ENCODE data around the gene PLEKHA3.

The PLEKHA3 gene

DNA sequence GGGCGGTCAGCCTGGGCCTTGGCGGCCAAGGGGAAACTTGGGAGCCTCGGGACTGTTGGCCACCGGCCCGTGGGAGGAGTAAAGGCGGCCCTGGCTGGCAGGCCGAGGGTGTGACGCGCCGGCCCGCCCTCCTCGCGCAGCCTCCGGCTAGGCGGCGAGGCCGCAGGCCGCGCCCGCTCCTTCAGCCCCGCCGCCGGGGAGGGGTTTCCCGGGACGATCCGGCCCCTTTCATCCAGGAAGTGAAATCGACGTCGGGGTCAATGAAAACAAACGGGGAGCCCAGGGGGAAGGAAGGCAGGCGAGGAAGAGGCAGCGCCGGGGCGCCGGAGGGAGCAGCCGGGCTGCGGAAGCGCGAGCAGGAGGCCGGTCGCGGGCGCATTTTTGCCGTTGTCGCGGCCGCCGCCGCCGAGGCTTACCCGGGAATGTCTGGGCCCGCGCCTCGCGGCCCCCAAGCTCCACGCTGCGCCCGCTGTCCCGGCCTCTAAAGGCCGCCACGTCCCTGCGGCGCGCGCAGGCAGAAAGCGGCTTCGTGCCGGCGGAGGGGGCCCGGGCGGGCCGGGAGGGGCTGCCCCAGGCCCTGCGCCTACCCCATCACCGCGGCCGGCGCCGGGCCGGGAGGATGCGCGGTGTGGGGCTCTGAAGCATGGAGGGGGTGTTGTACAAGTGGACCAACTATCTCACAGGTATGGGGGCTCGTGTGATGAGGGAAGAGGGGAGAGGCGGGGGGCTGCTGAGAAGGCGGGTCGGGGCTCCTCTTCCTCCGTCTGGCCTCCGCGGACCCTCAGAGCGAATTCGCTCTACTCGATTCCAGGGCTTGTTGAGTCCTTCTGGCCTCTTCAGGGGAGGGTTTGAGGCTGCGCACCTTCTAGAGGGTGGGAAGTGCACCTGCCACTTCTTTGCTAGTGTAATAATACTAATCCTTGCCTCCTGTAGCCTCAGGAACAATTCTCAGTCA lies at the start of gene PLEKHA3:
Gene PLEKHA3 (plus strand): TSS at position 231 of the 955 bp plus-strand sequence. CDS start 413 bp downstream, at position 644.
- Mint-ChIP-seq H3K36me3 (ENCODE audit: low read depth) (peaks cover 23% of the 10 kb centered on the region), H3K9me3 (no peaks in the 10 kb centered on the region), H3K27me3 (no peaks in the 10 kb centered on the region), H3K27ac (peak within 1 kb of the TSS; percentile 98), H3K4me1 (ENCODE audit: low read depth) (peaks cover 28% of the 10 kb centered on the region), H3K4me3 (peak within 1 kb of the TSS; percentile 95)
- intact Hi-C loops (cut with micrococcal nuclease), result loop anchor here (1.0 to 5.0 kb wide), 4 partner anchors 29 to 432 kb away; partner anchors contain the start of genes PJVK and PRKRA

DNA sequence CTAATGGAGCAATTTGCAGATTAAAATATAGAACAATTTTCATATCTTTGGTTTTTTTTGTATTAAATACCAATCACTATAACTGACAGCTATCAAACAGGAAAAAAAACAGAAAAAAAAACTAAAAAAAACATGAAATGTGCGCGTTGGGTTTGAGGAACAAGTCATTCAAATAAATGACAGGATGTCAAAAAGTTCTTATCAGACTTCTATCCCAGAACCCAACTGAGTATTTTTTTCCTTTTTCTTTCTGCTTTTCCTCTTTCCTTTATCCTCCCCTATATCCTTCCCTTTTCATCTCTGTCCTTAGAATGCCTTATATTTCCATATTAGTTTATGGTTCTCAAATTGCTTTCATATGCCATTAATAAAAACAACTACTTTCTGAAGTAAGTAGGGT lies 43.6 kb upstream of the PLEKHA3 start:
- intact Hi-C loops (cut with micrococcal nuclease), result no loop called here

DNA sequence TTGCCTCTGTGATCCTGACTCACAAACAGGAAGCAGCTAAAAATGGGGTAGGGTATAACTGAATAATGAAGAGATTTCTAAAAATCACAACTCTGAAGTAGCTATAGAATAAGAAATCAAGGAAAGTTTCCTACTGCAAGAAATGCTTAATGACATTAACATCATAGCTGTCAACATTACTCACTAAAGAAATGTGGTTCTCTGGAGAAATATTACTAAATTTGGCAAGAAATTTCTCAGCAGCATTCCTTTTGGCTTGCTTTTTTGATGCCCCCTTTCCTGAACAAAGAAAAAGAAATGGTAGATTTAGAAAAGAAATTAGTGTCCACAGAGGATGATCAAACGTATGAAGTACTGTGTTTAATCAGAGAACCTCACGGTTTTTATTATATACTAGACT lies 38.8 kb upstream of the PLEKHA3 start:
- no peaks in the 10 kb centered on the region for H3K27me3 Mint-ChIP-seq
- H3K4me1 Mint-ChIP-seq (ENCODE audit: low read depth), result no peaks in the 10 kb centered on the region
- intact Hi-C loops (cut with micrococcal nuclease), result no loop called here
- no peak overlapping the region for H3K4me3 Mint-ChIP-seq
- no peaks in the 10 kb centered on the region for H3K9me3 Mint-ChIP-seq
- no peak overlapping the region for H3K27ac Mint-ChIP-seq
- H3K36me3 Mint-ChIP-seq (ENCODE audit: low read depth), result peaks cover 83% of the 10 kb centered on the region

More for the DNA sequence above, 43.6 kb upstream of the PLEKHA3 start:
- no peak overlapping the region for H3K27ac Mint-ChIP-seq
- no peaks in the 10 kb centered on the region for H3K4me1 Mint-ChIP-seq (ENCODE audit: low read depth)
- no peaks in the 10 kb centered on the region for H3K9me3 Mint-ChIP-seq
- H3K27me3 Mint-ChIP-seq, result no peaks in the 10 kb centered on the region
- no peak overlapping the region for H3K4me3 Mint-ChIP-seq
- H3K36me3 Mint-ChIP-seq (ENCODE audit: low read depth), result peaks cover 87% of the 10 kb centered on the region

DNA sequence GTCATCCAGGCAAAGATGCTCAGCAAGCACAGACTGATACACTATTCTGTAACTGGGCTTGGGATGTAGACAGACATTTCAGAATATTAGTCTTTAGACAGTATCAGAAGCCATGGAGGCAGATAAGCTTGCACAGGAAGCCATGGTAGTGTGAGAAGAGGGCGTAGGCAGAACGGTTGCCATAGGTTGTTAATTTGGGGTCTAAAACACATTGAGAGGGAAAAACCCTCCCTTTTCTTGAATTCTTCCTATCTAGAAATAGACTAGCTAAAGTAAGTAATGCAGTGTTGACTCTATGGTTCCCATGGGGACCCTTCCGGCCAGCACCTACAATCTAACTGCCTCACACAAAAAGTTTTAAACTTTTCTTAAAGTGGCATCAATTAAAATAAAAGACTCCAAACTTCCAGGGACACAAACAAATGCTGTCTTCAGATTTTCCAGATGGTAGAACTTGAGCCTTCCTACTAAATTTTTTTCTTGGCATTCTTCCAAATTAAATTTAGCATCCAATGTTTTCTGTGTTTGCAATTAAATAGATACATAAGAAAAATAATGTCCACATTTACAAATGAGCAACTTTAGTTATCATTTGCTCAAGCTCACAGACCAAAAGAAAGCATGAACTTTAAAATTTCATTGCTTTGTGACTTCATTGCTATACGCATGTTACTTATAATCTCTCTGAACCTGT lies 31.1 kb upstream of the PLEKHA3 start:
- intact Hi-C loops (cut with micrococcal nuclease), result no loop called here
- H3K27ac Mint-ChIP-seq, result no peak overlapping the region
- H3K27me3 Mint-ChIP-seq, result no peaks in the 10 kb centered on the region

DNA sequence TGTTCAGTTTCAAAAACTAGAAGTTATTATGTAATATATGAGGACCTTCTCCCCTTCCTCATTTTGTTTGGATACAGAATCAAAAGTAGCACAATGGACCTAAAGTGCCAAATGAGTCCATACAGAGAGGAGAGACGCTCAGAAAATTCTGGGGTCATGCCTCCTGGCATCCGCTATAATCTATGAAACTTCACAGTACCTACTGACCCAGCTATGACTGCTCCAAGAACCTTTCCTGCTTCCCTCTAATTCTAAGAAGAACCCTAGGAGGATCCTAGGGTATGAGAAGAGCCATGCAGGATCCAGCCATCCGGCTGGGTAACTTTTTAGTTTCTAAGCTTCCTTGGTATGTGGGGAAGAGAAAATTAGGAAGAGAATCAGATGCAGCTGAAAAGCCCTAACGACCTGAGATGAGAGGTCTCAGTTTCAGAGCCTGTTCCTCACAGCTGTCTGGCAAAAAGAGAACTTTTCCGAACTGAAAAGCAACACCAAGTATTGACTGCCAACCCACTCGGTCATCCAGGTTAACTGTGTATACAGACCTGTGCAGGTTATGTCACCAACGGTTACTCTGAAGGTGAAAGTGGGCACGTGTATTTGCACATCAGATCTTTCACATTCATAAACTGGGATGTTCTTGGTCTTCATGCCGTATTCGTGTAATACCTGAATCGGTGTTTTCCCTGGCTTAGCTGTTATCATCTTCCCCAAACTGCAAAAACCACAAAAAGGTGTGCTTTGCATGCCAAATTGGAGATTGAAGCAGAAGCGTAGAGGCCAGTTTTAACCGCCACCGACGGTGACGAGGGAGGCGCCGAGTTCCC lies 30.3 kb upstream of the PLEKHA3 start:
- Mint-ChIP-seq H3K27me3 (peaks cover 3% of the 10 kb centered on the region), H3K9me3 (no peaks in the 10 kb centered on the region), H3K36me3 (ENCODE audit: low read depth) (peaks cover 48% of the 10 kb centered on the region), H3K4me3 (peak overlapping the region; percentile 88), H3K4me1 (ENCODE audit: low read depth) (peaks cover 26% of the 10 kb centered on the region), H3K27ac (peak overlapping the region; percentile 98)
- intact Hi-C loops (cut with micrococcal nuclease), result loop anchor here (1.0 to 2.0 kb wide), 2 partner anchors 36 to 73 kb away; no protein-coding TSS in a partner anchor

More for the DNA sequence above, 31.1 kb upstream of the PLEKHA3 start:
- Mint-ChIP-seq H3K4me1 (ENCODE audit: low read depth) (peaks cover 26% of the 10 kb centered on the region), H3K9me3 (no peaks in the 10 kb centered on the region), H3K36me3 (ENCODE audit: low read depth) (peaks cover 56% of the 10 kb centered on the region), H3K4me3 (no peak overlapping the region)

DNA sequence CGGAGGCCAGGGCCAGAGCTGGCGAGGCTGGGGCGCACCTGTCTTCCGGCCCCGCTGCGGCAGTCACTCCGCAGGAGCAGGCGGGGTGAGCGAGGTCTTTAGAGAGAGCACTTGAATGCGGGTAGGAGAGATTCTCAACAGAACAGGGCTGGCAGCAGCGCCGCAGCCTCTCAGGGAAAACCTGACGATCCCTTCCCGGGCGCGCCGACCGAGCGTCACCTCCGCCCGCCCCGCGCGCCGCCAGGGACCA lies 29.8 kb upstream of the PLEKHA3 start:
- peaks cover 3% of the 10 kb centered on the region for H3K27me3 Mint-ChIP-seq
- H3K9me3 Mint-ChIP-seq, result no peaks in the 10 kb centered on the region
- H3K4me1 Mint-ChIP-seq (ENCODE audit: low read depth), result peaks cover 26% of the 10 kb centered on the region
- H3K36me3 Mint-ChIP-seq (ENCODE audit: low read depth), result peaks cover 43% of the 10 kb centered on the region
- H3K4me3 Mint-ChIP-seq, result peak overlapping the region; percentile 88
- H3K27ac Mint-ChIP-seq, result peak overlapping the region; percentile 98
- intact Hi-C loops (cut with micrococcal nuclease), result loop anchor here (1.0 to 2.0 kb wide), 2 partner anchors 36 to 72 kb away; no protein-coding TSS in a partner anchor

DNA sequence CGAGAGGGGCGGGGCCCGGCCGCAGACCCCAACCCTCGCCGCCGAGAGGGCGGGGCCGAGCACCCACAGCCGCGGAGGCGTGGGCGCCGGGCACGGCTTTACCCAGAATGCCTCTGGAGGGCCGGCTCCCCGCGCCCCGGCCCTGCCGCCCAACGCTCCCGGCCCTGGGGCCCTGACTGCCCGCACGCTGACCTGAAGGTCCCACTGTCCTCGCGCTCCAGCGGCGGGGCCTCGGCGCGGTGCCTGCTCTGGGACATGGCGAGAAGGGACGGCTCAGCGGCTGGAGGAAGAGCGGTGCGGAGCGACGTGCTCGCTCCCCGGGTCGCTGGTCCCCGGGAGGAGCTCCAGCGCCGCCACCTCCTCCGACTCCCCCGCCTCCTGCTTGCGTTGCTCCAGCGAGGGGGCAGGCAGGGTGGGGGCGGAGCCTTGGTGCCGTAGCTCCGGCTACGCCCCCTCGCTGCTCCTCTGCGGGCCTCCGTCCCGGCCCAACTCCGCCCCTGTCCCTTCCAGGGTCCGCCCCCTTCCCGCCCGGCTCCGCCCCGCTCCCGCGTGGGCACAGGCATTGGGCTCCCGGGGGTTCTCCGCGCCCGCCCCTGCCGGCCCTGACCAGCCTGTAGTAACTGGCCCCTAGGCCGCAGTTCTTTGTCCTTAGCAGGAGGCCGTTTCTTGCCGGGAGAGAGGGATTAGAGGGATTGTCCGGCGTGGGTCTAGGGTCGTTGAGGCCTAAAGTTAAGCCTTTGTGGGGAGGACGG lies 29.3 kb upstream of the PLEKHA3 start, which contains the start of the genes PJVK and PRKRA:
Gene PJVK (plus strand): TSS at position 605 of the 752 bp plus-strand sequence. CDS start 2,032 bp downstream, outside the sequence.
Gene PRKRA (minus strand): TSS at position 402 of the 752 bp plus-strand sequence. CDS start 145 bp downstream, at position 257.
- Mint-ChIP-seq H3K4me1 (ENCODE audit: low read depth) (peaks cover 26% of the 10 kb centered on the region), H3K36me3 (ENCODE audit: low read depth) (peaks cover 38% of the 10 kb centered on the region), H3K4me3 (peak within 1 kb of the TSS; percentile 88), H3K27ac (peak within 1 kb of the TSS; percentile 98), H3K9me3 (no peaks in the 10 kb centered on the region), H3K27me3 (peaks cover 3% of the 10 kb centered on the region)
- intact Hi-C loops (cut with micrococcal nuclease), result loop anchor here (1.0 to 2.0 kb wide), 3 partner anchors 29 to 72 kb away; partner anchors contain the start of gene PLEKHA3

DNA sequence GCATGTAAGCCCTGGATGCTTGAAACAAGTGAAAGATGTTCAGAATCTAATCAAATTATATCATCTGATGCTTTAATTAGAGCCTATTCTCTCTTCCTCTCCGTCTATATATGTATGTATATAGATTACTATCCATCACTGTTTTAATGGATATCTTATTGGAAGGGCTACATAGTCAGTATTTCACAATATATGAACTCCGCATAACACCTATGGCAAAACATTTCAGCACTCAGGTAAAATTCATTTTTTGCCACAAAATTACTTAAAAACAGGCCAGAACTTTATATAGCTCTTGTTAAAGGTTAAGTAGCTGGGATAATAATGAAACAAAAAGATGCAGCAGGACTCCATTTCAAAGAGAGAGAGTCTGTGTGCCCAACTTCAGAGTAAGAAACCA lies 27.9 kb upstream of the PLEKHA3 start:
- no peak overlapping the region for H3K27ac Mint-ChIP-seq

DNA sequence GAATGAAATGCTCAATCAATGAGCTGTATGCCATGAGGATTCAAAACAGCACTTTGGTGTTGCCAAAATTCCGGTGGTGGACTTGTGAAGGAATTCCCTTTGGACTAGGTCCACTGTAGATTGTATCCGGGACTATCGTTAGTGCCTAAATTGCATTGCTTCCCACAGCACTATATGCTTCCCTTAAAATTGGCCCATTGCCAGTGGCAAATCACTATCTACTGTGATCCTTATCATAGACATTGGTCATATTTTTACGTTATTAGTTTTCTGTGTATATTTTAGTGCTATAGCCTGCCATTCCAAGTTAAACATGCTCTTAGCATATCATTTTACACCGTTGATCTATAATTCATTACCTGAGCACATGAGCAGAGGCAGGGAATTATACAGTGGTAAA lies 27.4 kb upstream of the PLEKHA3 start:
- intact Hi-C loops (cut with micrococcal nuclease), result no loop called here
- Mint-ChIP-seq H3K36me3 (ENCODE audit: low read depth) (peaks cover 22% of the 10 kb centered on the region), H3K27ac (no peak overlapping the region), H3K4me1 (ENCODE audit: low read depth) (peaks cover 26% of the 10 kb centered on the region), H3K9me3 (no peaks in the 10 kb centered on the region), H3K4me3 (no peak overlapping the region), H3K27me3 (peaks cover 3% of the 10 kb centered on the region)

More for the DNA sequence above, 27.9 kb upstream of the PLEKHA3 start:
- H3K36me3 Mint-ChIP-seq (ENCODE audit: low read depth), result peaks cover 25% of the 10 kb centered on the region
- peaks cover 3% of the 10 kb centered on the region for H3K27me3 Mint-ChIP-seq
- H3K9me3 Mint-ChIP-seq, result no peaks in the 10 kb centered on the region
- intact Hi-C loops (cut with micrococcal nuclease), result no loop called here
- H3K4me3 Mint-ChIP-seq, result no peak overlapping the region
- H3K4me1 Mint-ChIP-seq (ENCODE audit: low read depth), result peaks cover 26% of the 10 kb centered on the region

DNA sequence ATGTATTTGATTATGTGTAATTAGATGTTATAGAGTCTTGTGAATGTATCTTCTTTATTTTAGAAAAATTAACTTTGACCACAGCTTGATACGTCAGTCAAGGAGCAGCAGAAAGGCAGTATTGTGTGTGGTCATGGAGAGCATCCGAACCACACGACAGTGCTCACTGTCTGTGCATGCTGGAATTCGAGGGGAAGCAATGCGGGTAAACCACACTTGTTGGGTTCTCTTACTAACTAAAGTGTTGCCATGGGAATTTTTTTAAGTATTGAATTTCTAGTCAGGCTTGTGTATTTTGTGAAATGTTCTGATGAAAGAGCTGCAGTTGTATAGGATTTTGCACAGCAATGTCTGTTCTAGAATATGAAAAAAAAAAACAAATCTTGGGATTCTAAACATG lies 24.3 kb upstream of the PLEKHA3 start:
- Mint-ChIP-seq H3K9me3 (no peaks in the 10 kb centered on the region), H3K4me3 (no peak overlapping the region), H3K27ac (no peak overlapping the region), H3K36me3 (ENCODE audit: low read depth) (peaks cover 6% of the 10 kb centered on the region), H3K4me1 (ENCODE audit: low read depth) (peaks cover 7% of the 10 kb centered on the region), H3K27me3 (peaks cover 3% of the 10 kb centered on the region)
- intact Hi-C loops (cut with micrococcal nuclease), result no loop called here

DNA sequence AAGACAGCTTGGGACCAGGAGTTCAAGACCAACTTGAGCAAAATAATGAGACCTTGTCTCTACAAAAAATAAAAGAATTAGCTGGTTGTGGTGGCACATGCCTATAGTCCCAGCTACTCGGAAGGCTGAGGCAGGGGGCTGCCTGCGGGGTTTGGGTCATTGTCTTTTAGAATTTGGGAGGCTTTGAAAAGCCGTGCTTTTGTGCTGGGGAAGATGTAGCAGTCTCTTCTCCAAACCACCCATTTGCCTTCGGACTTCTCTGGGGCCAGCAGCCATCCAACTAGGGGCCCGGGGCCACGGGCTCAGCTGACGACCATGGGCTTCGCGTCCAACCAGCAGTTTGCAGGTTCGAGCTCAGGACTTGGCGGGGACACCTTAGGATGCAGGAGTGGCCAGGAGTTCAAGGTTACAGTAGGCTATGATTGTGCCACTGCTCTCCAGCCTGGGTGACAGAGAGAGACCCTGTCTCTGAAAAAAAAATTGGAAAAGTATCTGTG lies 22.8 kb upstream of the PLEKHA3 start:
- Mint-ChIP-seq H3K27ac (no peak overlapping the region), H3K27me3 (peaks cover 3% of the 10 kb centered on the region), H3K4me1 (ENCODE audit: low read depth) (no peaks in the 10 kb centered on the region), H3K4me3 (no peak overlapping the region), H3K9me3 (no peaks in the 10 kb centered on the region), H3K36me3 (ENCODE audit: low read depth) (no peaks in the 10 kb centered on the region)
- intact Hi-C loops (cut with micrococcal nuclease), result no loop called here

DNA sequence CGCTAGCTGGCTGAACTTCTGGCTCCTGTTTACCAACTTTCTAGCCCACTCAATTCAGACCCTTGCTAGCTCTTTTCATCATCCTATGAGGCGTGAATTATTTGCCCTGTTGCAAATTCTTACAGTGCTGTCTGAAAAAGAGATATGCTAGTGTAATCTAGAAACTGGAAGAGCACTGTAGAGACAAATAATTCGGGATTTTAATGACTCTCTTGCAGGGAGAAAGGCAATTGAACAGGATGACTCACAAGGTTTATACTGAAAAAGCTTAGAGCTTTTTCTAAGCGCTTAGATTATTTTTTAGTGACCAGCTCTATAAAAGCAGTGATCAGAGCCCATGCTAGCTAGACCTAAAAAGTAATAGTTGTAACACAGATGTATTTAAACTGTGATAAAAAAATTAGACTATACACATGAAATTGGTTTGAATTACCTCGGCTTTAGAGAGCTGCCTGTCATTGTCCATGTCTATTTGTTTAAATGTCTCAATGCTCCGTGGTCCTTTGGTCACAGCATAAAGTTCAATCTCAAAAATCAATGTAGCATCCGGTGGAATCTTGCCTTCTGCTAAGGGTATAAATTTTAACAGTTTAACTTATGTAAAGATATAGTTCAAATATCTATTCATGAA lies 10.9 kb upstream of the PLEKHA3 start:
- no peaks in the 10 kb centered on the region for H3K36me3 Mint-ChIP-seq (ENCODE audit: low read depth)
- intact Hi-C loops (cut with micrococcal nuclease), result no loop called here

More for the DNA sequence above, 10.9 kb upstream of the PLEKHA3 start:
- Mint-ChIP-seq H3K4me3 (no peak overlapping the region), H3K27ac (no peak overlapping the region), H3K4me1 (ENCODE audit: low read depth) (no peaks in the 10 kb centered on the region), H3K9me3 (no peaks in the 10 kb centered on the region), H3K27me3 (no peaks in the 10 kb centered on the region)

Measured in dendritic cell treated with granulocyte-macrophage colony-stimulating factor and Interleukin-4, amounts not matched to agents 40 ng/mL and 50 ng/mL, for 4 days (primary cell).